ENCODE measurements around the gene KCNIP4.

- TF ChIP-seq CTCF (IDR thresholded peaks at IDR 0.05; ENCODE audit: insufficient read depth, low read depth, low read length) = no peak
- no peak for TF ChIP-seq EZH2 (IDR thresholded peaks at IDR 0.05; ENCODE audit: insufficient read depth, low read length)
These were observed 83.9 kb downstream of the KCNIP4 start for GRCh38 chr4:21864686-21865085.
